RWPE2 (cell line): ENCODE measurements around the gene NDST1.
A peak's percentile ranks its signal among the peaks of the same experiment; 100 is the strongest.

ENCODE experiments used
- ATAC-seq: fragments of 200-7000 bp; cut with Tn5 transposase; 3 replicates; pipeline ENCODE4 v1.9.1; 2021; ENCODE audit warnings: low read depth
- DNase-seq: peaks from one replicate; pipeline ENCODE4 v3.0.0-alpha.2; 2020; ENCODE audit warnings: low spot score
- H3K27ac ChIP-seq: fragments of 450-650 bp; 2 replicates; pipeline ENCODE4 v1.5.1; 2017; ENCODE audit warnings: mild to moderate bottlenecking; ENCODE audit not compliant: poor library complexity, severe bottlenecking
- H3K27me3 ChIP-seq: fragments of 250-450 bp; sonication (Bioruptor Pico); 2 replicates; pipeline ENCODE4 v1.5.1; 2021; ENCODE audit warnings: mild to moderate bottlenecking, moderate library complexity; ENCODE audit not compliant: insufficient read depth, poor library complexity, severe bottlenecking
- H3K36me3 ChIP-seq: fragments of 250-450 bp; sonication (Bioruptor Pico); 2 replicates; pipeline ENCODE4 v1.5.1; 2020; ENCODE audit warnings: low read depth, mild to moderate bottlenecking, moderate library complexity
- H3K4me1 ChIP-seq: fragments of 250-450 bp; sonication (Bioruptor Pico); 2 replicates; pipeline ENCODE4 v1.5.1; 2021; ENCODE audit warnings: mild to moderate bottlenecking, moderate library complexity; ENCODE audit not compliant: insufficient read depth, poor library complexity, severe bottlenecking
- H3K4me3 ChIP-seq: fragments of 250-450 bp; sonication (Bioruptor Pico); 2 replicates; pipeline ENCODE4 v1.5.1; 2021; ENCODE audit warnings: mild to moderate bottlenecking, moderate library complexity; ENCODE audit not compliant: severe bottlenecking
- H3K9me3 ChIP-seq: fragments of 250-450 bp; sonication (Bioruptor Pico); 2 replicates; pipeline ENCODE4 v1.5.1; 2021; ENCODE audit warnings: mild to moderate bottlenecking, moderate library complexity; ENCODE audit not compliant: severe bottlenecking
- CTCF ChIP-seq: fragments of 450-650 bp; IDR thresholded peaks from one replicate; pipeline ENCODE4 v1.5.1; 2017; ENCODE audit warnings: mild to moderate bottlenecking, moderate library complexity; ENCODE audit not compliant: poor library complexity, severe bottlenecking

Gene NDST1

GRCh38 chr5:150484964-150485692 is 22.8 kb upstream of the NDST1 start:
- no peak for ATAC-seq
- Histone ChIP-seq H3K4me3 (peak overlapping the region; percentile 66), H3K4me1 (peaks cover 27% of the 10 kb centered on the region), H3K36me3 (no peaks in the 10 kb centered on the region), H3K9me3 (no peaks in the 10 kb centered on the region), H3K27me3 (no peaks in the 10 kb centered on the region), H3K27ac (peak overlapping the region; percentile 88)
- no peak for DNase-seq
- TF ChIP-seq CTCF, result no peak

- H3K4me1 ChIP-seq, result peaks cover 33% of the 10 kb centered on the region
- peak overlapping the region; percentile 66 for H3K4me3 ChIP-seq
Measured at GRCh38 chr5:150485693-150486401, 22.1 kb upstream of the NDST1 start.

GRCh38 chr5:150486402-150487198 is 21.3 kb upstream of the NDST1 start:
- peak overlapping the region; percentile 66 for H3K4me3 ChIP-seq
- DNase-seq (no peak), ATAC-seq (peak; percentile 34)
- no peaks in the 10 kb centered on the region for H3K9me3 ChIP-seq
- H3K27me3 ChIP-seq, result no peaks in the 10 kb centered on the region
- peaks cover 40% of the 10 kb centered on the region for H3K4me1 ChIP-seq
- H3K36me3 ChIP-seq, result peaks cover 6% of the 10 kb centered on the region; the same call in 1 of the 2 replicates
- H3K27ac ChIP-seq, result peak overlapping the region; percentile 88
- peak; percentile 42 for TF ChIP-seq CTCF

More at GRCh38 chr5:150485693-150486401, 22.1 kb upstream of the NDST1 start:
- no peak for TF ChIP-seq CTCF
- Histone ChIP-seq H3K36me3 (peaks cover under 1% of the 10 kb centered on the region; the same call in 1 of the 2 replicates), H3K27ac (peak overlapping the region; percentile 88), H3K27me3 (no peaks in the 10 kb centered on the region), H3K9me3 (no peaks in the 10 kb centered on the region)
- peak; percentile 29 for ATAC-seq
- DNase-seq, result no peak

GRCh38 chr5:150487199-150488061 is 20.5 kb upstream of the NDST1 start:
- H3K4me1 ChIP-seq, result peaks cover 48% of the 10 kb centered on the region
- H3K4me3 ChIP-seq, result peak overlapping the region; percentile 66
- H3K27ac ChIP-seq, result peak overlapping the region; percentile 88

More at GRCh38 chr5:150487199-150488061, 20.5 kb upstream of the NDST1 start:
- TF ChIP-seq CTCF, result peak; percentile 67
- H3K9me3 ChIP-seq, result no peaks in the 10 kb centered on the region
- DNase-seq (no peak), ATAC-seq (peak; percentile 2; the same call in 1 of the 3 replicates)
- peaks cover 6% of the 10 kb centered on the region; the same call in 1 of the 2 replicates for H3K36me3 ChIP-seq
- H3K27me3 ChIP-seq, result no peaks in the 10 kb centered on the region
